Caco-2 (cell line): ENCODE measurements around the gene MAP9. TPM values are rescaled to one million over a fixed set of nuclear protein-coding genes. Genes with fewer than 3 reads are reported as not detected.

ENCODE experiments used
- BruUV-seq: library from RNA; stranded (reverse); fragments of 400-500 nt; replicated peaks from 2 replicates; lab custom pipeline; 2021; lab: Mats Ljungman, UMichigan
- CTCF ChIA-PET: fragments of 300-600 bp; sonication (Branson Sonifier 250); formaldehyde crosslinking; loops from one replicate; lab custom pipeline; 2022; ENCODE audit warnings: antibody characterized with exemption; lab: Charles Lee
- POLR2A ChIA-PET: fragments of 300-600 bp; sonication (Branson Sonifier 250); formaldehyde crosslinking; loops from one replicate; lab custom pipeline; 2022; ENCODE audit warnings: antibody characterized with exemption; lab: Charles Lee
- DNase-seq, 2 experiments: peaks; one replicate each; pipeline versions ENCODE4 v3.0.0 to v3.0.0-alpha.2; 2020 to 2022
- H3K27me3 ChIP-seq: replicated peaks from 2 replicates; pipeline ENCODE4 v1.6.0; 2011; ENCODE audit warnings: low read length; ENCODE audit not compliant: control insufficient read depth, insufficient read depth
- H3K36me3 ChIP-seq: 2 replicates; pipeline ENCODE4 v1.5.1; 2011; ENCODE audit warnings: low read length; ENCODE audit not compliant: control insufficient read depth, insufficient read depth
- H3K4me1 ChIP-seq: fragments of 250-450 bp; sonication (Bioruptor Pico); 2 replicates; pipeline ENCODE4 v1.5.1; 2020; ENCODE audit warnings: mild to moderate bottlenecking
- H3K4me3 ChIP-seq: 2 replicates; pipeline ENCODE4 v1.5.1; 2011; ENCODE audit warnings: low read depth, mild to moderate bottlenecking, control low read depth, low read length
- H3K9me3 ChIP-seq: fragments of 250-450 bp; sonication (Bioruptor Pico); 2 replicates; pipeline ENCODE4 v1.5.1; 2020; ENCODE audit warnings: mild to moderate bottlenecking, moderate library complexity
- H3K27ac Mint-ChIP-seq: one replicate; pipeline ENCODE4 v1.8.0; 2022; ENCODE audit warnings: mixed read lengths; ENCODE audit not compliant: unreplicated experiment
- H3K27me3 Mint-ChIP-seq: one replicate; pipeline ENCODE4 v1.8.0; 2022; ENCODE audit warnings: mixed read lengths; ENCODE audit not compliant: insufficient read depth, unreplicated experiment
- H3K36me3 Mint-ChIP-seq: one replicate; pipeline ENCODE4 v1.8.0; 2022; ENCODE audit warnings: mild to moderate bottlenecking, mixed read lengths; ENCODE audit not compliant: insufficient read depth, unreplicated experiment
- H3K4me1 Mint-ChIP-seq: one replicate; pipeline ENCODE4 v1.8.0; 2022; ENCODE audit warnings: low read depth, mixed read lengths; ENCODE audit not compliant: unreplicated experiment
- H3K4me3 Mint-ChIP-seq: one replicate; pipeline ENCODE4 v1.8.0; 2022; ENCODE audit warnings: mild to moderate bottlenecking, moderate library complexity, mixed read lengths; ENCODE audit not compliant: unreplicated experiment
- H3K9me3 Mint-ChIP-seq: one replicate; pipeline ENCODE4 v1.8.0; 2022; ENCODE audit warnings: mixed read lengths; ENCODE audit not compliant: unreplicated experiment
- intact Hi-C: fragments of 100-400 bp; cut with micrococcal nuclease; formaldehyde crosslinking; loops from one replicate; pipeline ENCODE4 v1.10.0; 2022; ENCODE audit not compliant: unreplicated experiment
- total RNA-seq: library from RNA; stranded (reverse); gene quantifications from 2 replicates; pipeline ENCODE4 v1.2.3, GENCODE V29; 2022
- TF ChIP-seq, protein P1 (sequence below), 2 experiments: fragments of 200-600 bp in 1 of 2; IDR thresholded peaks; 1 replicate in 1 of 2; 2 replicates in 1 of 2; pipeline versions ENCODE4 v1.5.1 to v1.8.0; 2011 to 2022; ENCODE audit warnings: antibody characterized with exemption in 1 of 2, control low read depth in 1 of 2, inconsistent platforms in 1 of 2, low read depth in 1 of 2, low read length in 1 of 2, mild to moderate bottlenecking in 1 of 2, moderate library complexity in 1 of 2; ENCODE audit not compliant: insufficient read depth in 1 of 2, severe bottlenecking in 1 of 2, unreplicated experiment in 1 of 2

MAP9 gene
- total RNA-seq, 1 experiment from 2014 or later, result not detected

DNA sequence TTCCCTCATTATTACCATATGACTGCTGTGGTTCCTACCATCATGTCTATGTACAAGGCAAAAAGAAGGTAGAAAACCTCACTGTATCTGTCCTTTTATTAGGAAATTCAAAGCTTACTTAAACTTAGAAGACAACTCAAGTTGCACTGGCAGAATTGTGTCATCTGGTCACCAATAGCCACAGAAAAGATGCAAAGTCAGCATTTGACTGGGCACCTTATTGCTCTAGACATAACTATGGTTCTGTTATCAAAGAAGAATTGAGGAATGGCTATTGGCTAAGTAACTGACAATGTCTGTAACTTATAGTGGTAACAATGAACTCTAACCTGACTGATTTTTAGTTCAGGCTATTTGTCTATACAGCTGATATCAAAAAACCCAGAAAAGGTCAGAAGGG is 45.3 kb downstream of the MAP9 start:
- H3K36me3 ChIP-seq, result no peaks in the 10 kb centered on the region
- H3K4me1 ChIP-seq, result no peaks in the 10 kb centered on the region
- Mint-ChIP-seq H3K4me1 (no peaks in the 10 kb centered on the region), H3K36me3 (no peaks in the 10 kb centered on the region), H3K4me3 (no peak overlapping the region), H3K27ac (no peak overlapping the region), H3K9me3 (peaks cover 21% of the 10 kb centered on the region), H3K27me3 (no peaks in the 10 kb centered on the region)
- H3K27me3 ChIP-seq, result no peaks in the 10 kb centered on the region
- ChIA-PET POLR2A (no interaction called here), CTCF (no interaction called here)
- H3K4me3 ChIP-seq, result no peak overlapping the region
- TF ChIP-seq, protein P1, sequence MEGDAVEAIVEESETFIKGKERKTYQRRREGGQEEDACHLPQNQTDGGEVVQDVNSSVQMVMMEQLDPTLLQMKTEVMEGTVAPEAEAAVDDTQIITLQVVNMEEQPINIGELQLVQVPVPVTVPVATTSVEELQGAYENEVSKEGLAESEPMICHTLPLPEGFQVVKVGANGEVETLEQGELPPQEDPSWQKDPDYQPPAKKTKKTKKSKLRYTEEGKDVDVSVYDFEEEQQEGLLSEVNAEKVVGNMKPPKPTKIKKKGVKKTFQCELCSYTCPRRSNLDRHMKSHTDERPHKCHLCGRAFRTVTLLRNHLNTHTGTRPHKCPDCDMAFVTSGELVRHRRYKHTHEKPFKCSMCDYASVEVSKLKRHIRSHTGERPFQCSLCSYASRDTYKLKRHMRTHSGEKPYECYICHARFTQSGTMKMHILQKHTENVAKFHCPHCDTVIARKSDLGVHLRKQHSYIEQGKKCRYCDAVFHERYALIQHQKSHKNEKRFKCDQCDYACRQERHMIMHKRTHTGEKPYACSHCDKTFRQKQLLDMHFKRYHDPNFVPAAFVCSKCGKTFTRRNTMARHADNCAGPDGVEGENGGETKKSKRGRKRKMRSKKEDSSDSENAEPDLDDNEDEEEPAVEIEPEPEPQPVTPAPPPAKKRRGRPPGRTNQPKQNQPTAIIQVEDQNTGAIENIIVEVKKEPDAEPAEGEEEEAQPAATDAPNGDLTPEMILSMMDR (IDR thresholded peaks at IDR 0.05; ENCODE audit: insufficient read depth in 1 of 2, low read depth in 1 of 2, low read length in 1 of 2, severe bottlenecking in 1 of 2, unreplicated experiment in 1 of 2), result no peak
- DNase-seq, result no peak
- BruUV-seq, result no TSS peak
- no peaks in the 10 kb centered on the region for H3K9me3 ChIP-seq
- intact Hi-C loops, result no loop called here

DNA sequence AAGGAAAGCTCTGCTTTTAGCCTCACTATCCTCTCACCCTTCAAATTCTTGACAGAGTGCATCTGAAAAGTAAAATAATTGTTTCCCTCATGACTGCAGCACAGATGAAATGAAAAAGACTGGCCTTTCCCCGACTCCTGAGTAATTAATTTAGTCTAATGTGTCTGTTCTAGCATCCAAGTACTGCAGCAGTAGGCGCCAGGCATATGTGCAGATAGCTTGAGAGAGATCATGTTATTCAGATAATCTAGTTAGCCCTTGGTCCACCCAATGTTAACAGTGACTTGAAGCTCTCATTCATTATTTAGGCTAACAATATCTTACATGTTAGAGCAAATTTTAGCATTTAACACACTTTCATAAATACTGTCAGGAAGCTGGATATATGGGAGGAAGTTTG is 54.0 kb downstream of the MAP9 start:
- Mint-ChIP-seq H3K4me1 (peaks cover 18% of the 10 kb centered on the region), H3K27me3 (peaks cover 2% of the 10 kb centered on the region), H3K4me3 (no peak overlapping the region), H3K9me3 (peaks cover 32% of the 10 kb centered on the region), H3K36me3 (no peaks in the 10 kb centered on the region), H3K27ac (no peak overlapping the region)
- BruUV-seq, result no TSS peak
- TF ChIP-seq, protein P1 (IDR thresholded peaks at IDR 0.05; ENCODE audit: insufficient read depth in 1 of 2, low read depth in 1 of 2, low read length in 1 of 2, severe bottlenecking in 1 of 2, unreplicated experiment in 1 of 2), result no peak
- CTCF ChIA-PET, result no interaction called here
- intact Hi-C loops, result no loop called here
- Histone ChIP-seq H3K9me3 (peaks cover 26% of the 10 kb centered on the region), H3K4me3 (no peak overlapping the region), H3K36me3 (no peaks in the 10 kb centered on the region), H3K4me1 (peaks cover 21% of the 10 kb centered on the region), H3K27me3 (no peaks in the 10 kb centered on the region)
- DNase-seq, result no peak
- POLR2A ChIA-PET, result no interaction called here

DNA sequence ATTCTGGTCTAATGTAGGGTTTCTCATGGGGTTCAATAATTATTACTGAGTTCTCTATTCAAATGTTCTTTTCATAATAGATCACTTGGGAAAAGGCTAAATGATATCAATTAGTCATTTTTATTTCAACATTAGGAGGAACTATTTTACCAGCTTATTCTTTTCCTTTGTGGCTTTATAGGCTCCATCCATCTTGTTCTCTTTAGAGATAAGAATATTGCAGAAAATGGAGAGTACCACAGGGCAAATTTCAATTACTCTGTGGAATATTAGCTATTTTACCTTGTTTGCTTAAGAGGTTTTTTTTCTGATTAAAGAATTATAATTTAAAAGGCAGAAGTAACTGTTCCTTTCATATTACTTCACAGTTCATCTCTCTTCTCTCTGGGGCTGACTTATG is 55.8 kb downstream of the MAP9 start:
- no peak for DNase-seq
- H3K9me3 ChIP-seq, result peaks cover 26% of the 10 kb centered on the region
- intact Hi-C loops, result no loop called here
- BruUV-seq, result no TSS peak
- Mint-ChIP-seq H3K4me1 (peaks cover 18% of the 10 kb centered on the region), H3K9me3 (peaks cover 34% of the 10 kb centered on the region), H3K27ac (no peak overlapping the region), H3K4me3 (no peak overlapping the region), H3K27me3 (no peaks in the 10 kb centered on the region), H3K36me3 (no peaks in the 10 kb centered on the region)
- no peaks in the 10 kb centered on the region for H3K36me3 ChIP-seq
- ChIA-PET POLR2A (no interaction called here), CTCF (no interaction called here)
- H3K4me3 ChIP-seq, result no peak overlapping the region
- no peaks in the 10 kb centered on the region for H3K27me3 ChIP-seq
- H3K4me1 ChIP-seq, result peaks cover 21% of the 10 kb centered on the region
- TF ChIP-seq, protein P1 (IDR thresholded peaks at IDR 0.05; ENCODE audit: insufficient read depth in 1 of 2, low read depth in 1 of 2, low read length in 1 of 2, severe bottlenecking in 1 of 2, unreplicated experiment in 1 of 2), result no peak
